ENCODE results near the gene WDR62. TPM values are rescaled to one million over a fixed set of nuclear protein-coding genes. Genes with fewer than 3 reads are reported as not detected.

WDR62 gene
- total RNA-seq, 2 donors from 2014 or later = 23.5 to 34.4 TPM

GRCh38 chr19:36027696-36028095 is 27.0 kb upstream of the WDR62 start:
- H3K9me3 Mint-ChIP-seq = no peaks in the 10 kb centered on the region
- no peaks in the 10 kb centered on the region for H3K36me3 ChIP-seq (ENCODE audit: control insufficient read depth, insufficient read depth, low read length)
- WGBS, 2 experiments (ENCODE audit: insufficient coverage in 1 of 2, insufficient read length in 1 of 2) = 93 to 96% methylated on average over 6 of the region's 6 CpGs

GRCh38 chr19:36028313-36029041 is 26.2 kb upstream of the WDR62 start:
- Histone ChIP-seq H3K4me1 (ENCODE audit: control insufficient read depth, insufficient read depth, low read length) (no peaks in the 10 kb centered on the region), H3K9ac (ENCODE audit: extremely low read depth, low read length, poor library complexity, severe bottlenecking) (no peak overlapping the region), H3K4me3 (ENCODE audit: low read length) (no peak overlapping the region), H3K9me3 (ENCODE audit: control insufficient read depth, low read length) (no peaks in the 10 kb centered on the region), H3K36me3 (ENCODE audit: control insufficient read depth, insufficient read depth, low read length) (no peaks in the 10 kb centered on the region), H3K27ac (ENCODE audit: low read depth, low read length) (no peak overlapping the region), H3K27me3 (ENCODE audit: control insufficient read depth, insufficient read depth, low read length, poor library complexity, severe bottlenecking) (no peaks in the 10 kb centered on the region)
- DNase-seq = no peak
- Mint-ChIP-seq H3K4me3 (no peak overlapping the region), H3K9me3 (no peaks in the 10 kb centered on the region), H3K36me3 (ENCODE audit: low read depth) (peaks cover 16% of the 10 kb centered on the region), H3K27me3 (ENCODE audit: insufficient read depth) (no peaks in the 10 kb centered on the region), H3K27ac (no peak overlapping the region), H3K4me1 (no peaks in the 10 kb centered on the region)
- no peak for TF ChIP-seq CTCF (conservative IDR thresholded peaks at IDR 0.05)
- WGBS, 2 experiments (ENCODE audit: insufficient coverage in 1 of 2, insufficient read length in 1 of 2) = 90 to 92% methylated on average over 4 to 8 of the region's 10 CpGs

More at GRCh38 chr19:36027696-36028095, 27.0 kb upstream of the WDR62 start:
- Mint-ChIP-seq H3K4me1 (no peaks in the 10 kb centered on the region), H3K4me3 (no peak overlapping the region), H3K27me3 (ENCODE audit: insufficient read depth) (no peaks in the 10 kb centered on the region), H3K36me3 (ENCODE audit: low read depth) (peaks cover 21% of the 10 kb centered on the region), H3K27ac (no peak overlapping the region)
- H3K9ac ChIP-seq (ENCODE audit: extremely low read depth, low read length, poor library complexity, severe bottlenecking) = no peak overlapping the region
- H3K4me3 ChIP-seq (ENCODE audit: low read length) = no peak overlapping the region
- no peak for DNase-seq
- H3K9me3 ChIP-seq (ENCODE audit: control insufficient read depth, low read length) = no peaks in the 10 kb centered on the region
- no peak overlapping the region for H3K27ac ChIP-seq (ENCODE audit: low read depth, low read length)
- TF ChIP-seq CTCF (conservative IDR thresholded peaks at IDR 0.05) = no peak
- H3K4me1 ChIP-seq (ENCODE audit: control insufficient read depth, insufficient read depth, low read length) = no peaks in the 10 kb centered on the region
- H3K27me3 ChIP-seq (ENCODE audit: control insufficient read depth, insufficient read depth, low read length, poor library complexity, severe bottlenecking) = no peaks in the 10 kb centered on the region

- H3K4me3 Mint-ChIP-seq = no peak overlapping the region
- no peaks in the 10 kb centered on the region for H3K4me1 Mint-ChIP-seq
- no peak overlapping the region for H3K27ac Mint-ChIP-seq
- Histone ChIP-seq H3K9me3 (ENCODE audit: control insufficient read depth, low read length) (no peaks in the 10 kb centered on the region), H3K4me1 (ENCODE audit: control insufficient read depth, insufficient read depth, low read length) (no peaks in the 10 kb centered on the region), H3K36me3 (ENCODE audit: control insufficient read depth, insufficient read depth, low read length) (no peaks in the 10 kb centered on the region), H3K27me3 (ENCODE audit: control insufficient read depth, insufficient read depth, low read length, poor library complexity, severe bottlenecking) (no peaks in the 10 kb centered on the region), H3K9ac (ENCODE audit: extremely low read depth, low read length, poor library complexity, severe bottlenecking) (no peak overlapping the region), H3K4me3 (ENCODE audit: low read length) (no peak overlapping the region), H3K27ac (ENCODE audit: low read depth, low read length) (no peak overlapping the region)
- H3K9me3 Mint-ChIP-seq = no peaks in the 10 kb centered on the region
- no peak for DNase-seq
- peaks cover 11% of the 10 kb centered on the region for H3K36me3 Mint-ChIP-seq (ENCODE audit: low read depth)
- no peaks in the 10 kb centered on the region for H3K27me3 Mint-ChIP-seq (ENCODE audit: insufficient read depth)
- 86 to 93% methylated on average over 7 to 8 of the region's 8 CpGs for WGBS, 2 experiments (ENCODE audit: insufficient coverage in 1 of 2, insufficient read length in 1 of 2)
- no peak for TF ChIP-seq CTCF (conservative IDR thresholded peaks at IDR 0.05)
Observed at GRCh38 chr19:36030264-36031148, 24.2 kb upstream of the WDR62 start.
